DND-41 (cell line): ENCODE measurements around the gene SLC10A7.

Experiments used
- CTCF ChIP-seq: IDR thresholded peaks from 2 replicates; pipeline ENCODE4 v1.5.1; 2012; ENCODE audit warnings: borderline replicate concordance, low read length, moderate library complexity, mild to moderate bottlenecking; ENCODE audit not compliant: poor library complexity, severe bottlenecking; ENCODE audit errors: extremely low read depth
- EZH2 ChIP-seq: IDR thresholded peaks from 3 replicates; pipeline ENCODE4 v1.6.1; 2012; ENCODE audit warnings: borderline replicate concordance, low read depth, mild to moderate bottlenecking, moderate library complexity, low read length, inconsistent platforms; ENCODE audit not compliant: severe bottlenecking

GRCh38 chr4:146367347-146367746 is 154.4 kb downstream of the SLC10A7 start:
- no peak for TF ChIP-seq CTCF
- no peak for TF ChIP-seq EZH2
